Breast epithelium (tissue), 4 donors: Measurements from ENCODE around the gene VSIG10L2. TPM values are rescaled to one million over a fixed set of nuclear protein-coding genes. Genes with fewer than 3 reads are reported as not detected.

Experiments
- DNase-seq, 2 donors: peaks; one replicate each; pipeline ENCODE4 v3.0.0-alpha.2; 2019; ENCODE audit warnings: low spot score in 2 of 2
- H3K27ac ChIP-seq, 2 donors: fragments of 200-600 bp; sonication (generic) in 1 of 2; one replicate each; pipeline ENCODE4 v1.5.1; 2016 to 2019; ENCODE audit warnings: mild to moderate bottlenecking in 1 of 2
- H3K27me3 ChIP-seq, 2 donors: fragments of 200-600 bp; sonication (generic) in 1 of 2; one replicate each; pipeline versions ENCODE4 v1.5.1 to v1.6.0; 2017 to 2019; ENCODE audit warnings: control low read depth in 1 of 2, mild to moderate bottlenecking in 1 of 2
- H3K36me3 ChIP-seq: fragments of 200-600 bp; one replicate; pipeline ENCODE4 v1.5.1; 2019
- H3K4me1 ChIP-seq, 2 donors: fragments of 200-600 bp; sonication (generic); one replicate each; pipeline ENCODE4 v1.5.1; 2016 to 2019; ENCODE audit warnings: control low read depth in 1 of 2
- H3K4me3 ChIP-seq, 3 donors: fragments of 200-600 bp; sonication (generic); 1 replicate in 2 of 3; 2 replicates in 1 of 3; pipeline ENCODE4 v1.5.1; 2016 to 2019; ENCODE audit warnings: mild to moderate bottlenecking in 3 of 3, moderate library complexity in 2 of 3
- H3K9me3 ChIP-seq, 2 donors: fragments of 200-600 bp; sonication (generic) in 1 of 2; one replicate each; pipeline ENCODE4 v1.5.1; 2016 to 2019; ENCODE audit warnings: control low read depth in 1 of 2
- POLR2A ChIP-seq: fragments of 450-650 bp; IDR thresholded peaks from one replicate; pipeline ENCODE4 v1.6.1; 2016; ENCODE audit warnings: antibody characterized with exemption, mild to moderate bottlenecking, moderate library complexity
- POLR2AphosphoS5 ChIP-seq, 3 donors: sonication (generic); formaldehyde crosslinking; IDR thresholded peaks; one replicate each; pipeline ENCODE4 v1.6.1; 2017; ENCODE audit warnings: antibody characterized with exemption in 3 of 3
- intact Hi-C: fragments of 100-400 bp; cut with DNase I; formaldehyde crosslinking; loops from one replicate; pipeline ENCODE4 v1.15.1; 2023; ENCODE audit warnings: low total_unique reads
- total RNA-seq, 3 donors: library from RNA; depleted of rRNA; stranded (reverse); fragments of >200 nt; gene quantifications; one replicate each; pipeline ENCODE4 v1.1.0, GENCODE V29; 2016
- TF ChIP-seq, protein P1 (sequence below), 3 donors: fragments of 450-650 bp; IDR thresholded peaks; one replicate each; pipeline ENCODE4 v1.5.1; 2016 to 2017; ENCODE audit warnings: antibody characterized with exemption in 3 of 3, mild to moderate bottlenecking in 3 of 3, moderate library complexity in 3 of 3

VSIG10L2 gene
- total RNA-seq, 3 donors from 2014 or later, result 3.6 to 4.1 TPM; not detected in 1

DNA sequence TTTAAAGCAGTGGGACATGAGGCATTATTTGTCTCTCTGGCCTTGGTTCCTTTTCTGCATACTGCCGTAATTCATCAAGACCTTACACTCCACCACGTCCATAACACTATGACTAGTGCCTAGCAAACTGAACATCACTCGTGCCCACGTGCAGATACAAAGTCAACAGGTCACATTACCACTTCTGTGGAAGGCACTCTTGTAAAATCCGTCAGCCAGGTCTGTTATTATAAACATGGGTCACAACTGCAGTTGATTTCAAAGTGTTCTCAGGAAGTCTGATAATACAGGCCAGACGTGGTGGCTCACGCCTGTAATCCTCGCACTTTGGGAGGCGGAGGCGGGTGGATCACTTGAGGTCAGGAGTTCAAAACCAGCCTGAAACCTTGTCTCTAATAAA is 14.1 kb downstream of the VSIG10L2 start:
- TF ChIP-seq POLR2AphosphoS5 (IDR thresholded peaks at IDR 0.05) (no peak), POLR2A (no peak)
- TF ChIP-seq, protein P1, sequence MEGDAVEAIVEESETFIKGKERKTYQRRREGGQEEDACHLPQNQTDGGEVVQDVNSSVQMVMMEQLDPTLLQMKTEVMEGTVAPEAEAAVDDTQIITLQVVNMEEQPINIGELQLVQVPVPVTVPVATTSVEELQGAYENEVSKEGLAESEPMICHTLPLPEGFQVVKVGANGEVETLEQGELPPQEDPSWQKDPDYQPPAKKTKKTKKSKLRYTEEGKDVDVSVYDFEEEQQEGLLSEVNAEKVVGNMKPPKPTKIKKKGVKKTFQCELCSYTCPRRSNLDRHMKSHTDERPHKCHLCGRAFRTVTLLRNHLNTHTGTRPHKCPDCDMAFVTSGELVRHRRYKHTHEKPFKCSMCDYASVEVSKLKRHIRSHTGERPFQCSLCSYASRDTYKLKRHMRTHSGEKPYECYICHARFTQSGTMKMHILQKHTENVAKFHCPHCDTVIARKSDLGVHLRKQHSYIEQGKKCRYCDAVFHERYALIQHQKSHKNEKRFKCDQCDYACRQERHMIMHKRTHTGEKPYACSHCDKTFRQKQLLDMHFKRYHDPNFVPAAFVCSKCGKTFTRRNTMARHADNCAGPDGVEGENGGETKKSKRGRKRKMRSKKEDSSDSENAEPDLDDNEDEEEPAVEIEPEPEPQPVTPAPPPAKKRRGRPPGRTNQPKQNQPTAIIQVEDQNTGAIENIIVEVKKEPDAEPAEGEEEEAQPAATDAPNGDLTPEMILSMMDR (IDR thresholded peaks at IDR 0.05), result no peak
- H3K27me3 ChIP-seq, result no peaks in the 10 kb centered on the region
- intact Hi-C loops, result no loop called here
- no peak overlapping the region for H3K27ac ChIP-seq
- H3K4me3 ChIP-seq, result no peak overlapping the region
- peaks cover 0 to 10% of the 10 kb centered on the region in 2 donors for H3K9me3 ChIP-seq
- no peak for DNase-seq
- no peaks in the 10 kb centered on the region for H3K36me3 ChIP-seq
- no peaks in the 10 kb centered on the region for H3K4me1 ChIP-seq

DNA sequence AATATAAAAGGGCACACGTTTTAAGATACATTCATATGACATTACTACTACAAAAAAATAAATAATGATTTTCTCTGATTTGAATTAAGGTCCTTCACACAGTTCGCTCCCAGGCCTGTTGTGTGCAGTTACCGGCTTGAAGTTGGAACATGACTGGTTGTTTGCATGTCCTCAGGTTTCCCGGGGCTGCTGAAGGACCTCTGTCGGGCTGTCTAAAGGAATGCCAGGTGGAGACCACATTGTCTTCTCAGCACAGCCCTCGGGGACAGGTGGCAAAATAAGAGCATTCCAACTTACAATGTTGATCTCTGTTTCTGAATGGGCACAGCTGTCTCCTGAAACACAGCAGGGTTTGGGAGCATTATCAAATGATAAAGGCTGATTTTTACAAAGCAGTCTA is 14.9 kb downstream of the VSIG10L2 start:
- no peak overlapping the region for H3K4me3 ChIP-seq
- intact Hi-C loops, result no loop called here
- H3K4me1 ChIP-seq, result no peaks in the 10 kb centered on the region
- peaks cover 0 to 10% of the 10 kb centered on the region in 2 donors for H3K9me3 ChIP-seq
- no peak for DNase-seq
- no peak for TF ChIP-seq POLR2AphosphoS5 (IDR thresholded peaks at IDR 0.05)
- TF ChIP-seq POLR2A, result no peak
- TF ChIP-seq, protein P1 (IDR thresholded peaks at IDR 0.05), result no peak
- no peaks in the 10 kb centered on the region for H3K36me3 ChIP-seq
- no peaks in the 10 kb centered on the region for H3K27me3 ChIP-seq
- H3K27ac ChIP-seq, result no peak overlapping the region

DNA sequence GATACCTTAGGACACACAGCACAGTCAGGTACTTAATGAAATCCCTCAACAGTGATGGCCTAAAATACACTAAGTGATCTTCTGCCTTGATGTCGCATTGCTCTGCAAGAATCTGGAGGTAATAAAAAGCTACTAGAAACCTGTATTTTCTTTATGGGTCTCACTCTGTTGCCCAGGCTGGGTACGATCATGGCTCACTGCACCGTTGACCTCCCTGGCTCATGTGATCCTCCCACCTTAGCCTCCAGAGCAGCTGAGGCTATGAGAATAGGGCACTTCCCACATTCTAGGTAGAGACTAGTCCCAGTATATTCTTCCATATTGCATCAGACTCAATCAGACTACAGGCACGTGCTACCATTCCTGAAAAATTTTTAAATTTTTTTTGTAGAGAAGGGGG is 21.7 kb downstream of the VSIG10L2 start:
- Histone ChIP-seq H3K36me3 (no peaks in the 10 kb centered on the region), H3K4me1 (no peaks in the 10 kb centered on the region), H3K27me3 (no peaks in the 10 kb centered on the region), H3K4me3 (no peak overlapping the region), H3K27ac (no peak overlapping the region), H3K9me3 (peaks cover 0 to 5% of the 10 kb centered on the region in 2 donors)
- intact Hi-C loops, result no loop called here
- DNase-seq, result no peak
- TF ChIP-seq, protein P1 (IDR thresholded peaks at IDR 0.05), result no peak
- no peak for TF ChIP-seq POLR2A
- TF ChIP-seq POLR2AphosphoS5 (IDR thresholded peaks at IDR 0.05), result no peak

DNA sequence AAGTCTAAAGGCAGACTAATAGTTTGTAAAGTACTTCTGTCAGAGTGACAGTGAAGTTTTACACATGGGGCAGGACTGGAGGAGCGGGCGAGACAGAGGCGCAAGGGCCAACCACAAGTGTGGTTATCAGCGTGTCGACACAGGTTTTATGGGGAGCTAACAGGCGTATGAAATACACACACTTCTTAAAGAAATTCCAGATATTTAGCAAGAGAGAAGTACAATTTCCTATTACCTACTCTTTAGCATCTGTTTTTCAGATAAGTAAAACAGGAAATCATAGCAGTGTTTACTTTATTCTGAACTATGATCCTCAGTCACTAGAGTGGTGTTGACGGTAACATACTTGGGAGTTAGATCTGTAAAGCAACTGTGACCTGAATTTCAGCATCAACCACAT is 22.5 kb downstream of the VSIG10L2 start:
- no peak for DNase-seq
- intact Hi-C loops, result no loop called here
- no peak overlapping the region for H3K27ac ChIP-seq
- H3K36me3 ChIP-seq, result no peaks in the 10 kb centered on the region
- H3K27me3 ChIP-seq, result no peaks in the 10 kb centered on the region
- TF ChIP-seq POLR2AphosphoS5 (IDR thresholded peaks at IDR 0.05) (no peak), POLR2A (no peak)
- TF ChIP-seq, protein P1 (IDR thresholded peaks at IDR 0.05), result no peak
- H3K4me1 ChIP-seq, result no peaks in the 10 kb centered on the region
- no peaks in the 10 kb centered on the region for H3K9me3 ChIP-seq
- H3K4me3 ChIP-seq, result no peak overlapping the region

DNA sequence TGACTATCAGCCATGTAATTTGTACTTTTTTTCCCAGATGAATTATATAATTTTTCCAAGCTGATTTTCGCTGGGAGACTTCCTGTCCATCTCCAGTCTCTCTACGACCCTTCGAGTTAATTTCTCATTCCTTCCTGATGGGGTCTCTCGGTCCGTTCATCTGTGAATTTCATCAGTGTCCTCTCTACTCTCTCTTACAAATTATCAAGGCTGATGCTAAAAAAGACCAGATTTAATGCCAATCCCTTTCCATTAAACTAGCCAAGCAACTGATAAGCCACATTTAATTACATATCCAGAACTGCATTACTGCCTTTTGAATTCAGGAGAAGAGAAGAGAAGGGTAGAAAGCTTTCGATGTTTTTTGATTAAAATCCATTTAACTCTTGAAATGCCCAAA is 25.8 kb downstream of the VSIG10L2 start:
- DNase-seq, result no peak

More for the DNA sequence above, 25.8 kb downstream of the VSIG10L2 start:
- no peaks in the 10 kb centered on the region for H3K9me3 ChIP-seq
- H3K4me1 ChIP-seq, result no peaks in the 10 kb centered on the region
- no peaks in the 10 kb centered on the region for H3K36me3 ChIP-seq
- intact Hi-C loops, result no loop called here
- no peaks in the 10 kb centered on the region for H3K27me3 ChIP-seq
- H3K4me3 ChIP-seq, result no peak overlapping the region
- H3K27ac ChIP-seq, result no peak overlapping the region
- no peak for TF ChIP-seq POLR2AphosphoS5 (IDR thresholded peaks at IDR 0.05)
- no peak for TF ChIP-seq POLR2A
- TF ChIP-seq, protein P1 (IDR thresholded peaks at IDR 0.05), result no peak
